GM12865 (cell line): ENCODE results near the gene LDLRAD4.

Experiments
- DNase-seq: peaks from one replicate; pipeline ENCODE4 v3.0.0; 2010; ENCODE audit warnings: low read depth
- H3K4me3 ChIP-seq: 2 replicates; pipeline ENCODE4 v1.5.1; 2011; ENCODE audit warnings: mild to moderate bottlenecking, low read depth, low read length, control low read depth
- CTCF ChIP-seq: IDR thresholded peaks from 2 replicates; pipeline ENCODE4 v1.5.1; 2011; ENCODE audit warnings: low read length, control low read depth, low read depth, inconsistent platforms; ENCODE audit not compliant: insufficient read depth; ENCODE audit errors: missing control alignments

Gene LDLRAD4

GRCh38 chr18:13462686-13463085, 244.1 kb downstream of the LDLRAD4 start:
- DNase-seq = no peak
- no peak for TF ChIP-seq CTCF
- H3K4me3 ChIP-seq = no peak overlapping the region

- no peak for TF ChIP-seq CTCF
- DNase-seq = no peak
- H3K4me3 ChIP-seq = no peak overlapping the region
These were observed 245.1 kb downstream of the LDLRAD4 start for GRCh38 chr18:13463526-13464210.

- peak overlapping the region; percentile 72 for H3K4me3 ChIP-seq
- no peak for TF ChIP-seq CTCF
- peak; percentile 90 for DNase-seq
These were observed 246.0 kb downstream of the LDLRAD4 start for GRCh38 chr18:13464432-13465123.

- peak overlapping the region; percentile 72 for H3K4me3 ChIP-seq
- TF ChIP-seq CTCF = no peak
- no peak for DNase-seq
These were observed 246.5 kb downstream of the LDLRAD4 start for GRCh38 chr18:13465124-13465446.

- H3K4me3 ChIP-seq = peak overlapping the region; percentile 72
- no peak for TF ChIP-seq CTCF
- no peak for DNase-seq
These were observed 246.9 kb downstream of the LDLRAD4 start for GRCh38 chr18:13465476-13465875.

- no peak for DNase-seq
- no peak for TF ChIP-seq CTCF
- no peak overlapping the region for H3K4me3 ChIP-seq
These were observed 252.1 kb downstream of the LDLRAD4 start for GRCh38 chr18:13470516-13471197.
